Stimulated activated CD8-positive, alpha-beta memory T cell treated with anti-CD3 and anti-CD28 coated beads, Interleukin-4, amount 100 ng/mL, for 48 hours (primary cell): ENCODE results near the gene MNT.
"Not testable (repeated sequence)": the region's sequence is repeated elsewhere in the genome, so short reads cannot be mapped to it uniquely, and the experiment has no call there.

Experiments used
- DNase-seq: peaks from one replicate; pipeline ENCODE4 v3.0.0-alpha.2; 2020

Gene MNT

GRCh38 chr17:2400877-2401425, at the start of gene MNT:
TSS of gene MNT (minus strand) at chr17:2401060. CDS start at chr17:2400712, 348 bp downstream.
- DNase-seq, result peak; percentile 93

GRCh38 chr17:2450016-2450650, 49.3 kb upstream of the MNT start:
- DNase-seq, result no peak

- DNase-seq, result no peak
These were observed 48.6 kb upstream of the MNT start for GRCh38 chr17:2449486-2449885.

- not testable (repeated sequence) for DNase-seq
These were observed 46.6 kb upstream of the MNT start for GRCh38 chr17:2447479-2447878.

- no peak for DNase-seq
These were observed 44.8 kb upstream of the MNT start for GRCh38 chr17:2445638-2446037.

- no peak for DNase-seq
These were observed 43.5 kb upstream of the MNT start for GRCh38 chr17:2444382-2444781.

GRCh38 chr17:2442166-2442565, 41.3 kb upstream of the MNT start:
- DNase-seq, result no peak

- DNase-seq, result no peak
These were observed 40.1 kb upstream of the MNT start for GRCh38 chr17:2440930-2441329.

- not testable (repeated sequence) for DNase-seq
These were observed 39.1 kb upstream of the MNT start for GRCh38 chr17:2439997-2440396.

GRCh38 chr17:2438823-2439222, 38.0 kb upstream of the MNT start:
- no peak for DNase-seq

GRCh38 chr17:2436316-2436905, 35.6 kb upstream of the MNT start:
- DNase-seq, result no peak

GRCh38 chr17:2435862-2436261, 35.0 kb upstream of the MNT start:
- DNase-seq, result no peak

GRCh38 chr17:2435181-2435741, 34.4 kb upstream of the MNT start:
- no peak for DNase-seq

GRCh38 chr17:2433696-2434095, 32.8 kb upstream of the MNT start:
- DNase-seq, result no peak

- no peak for DNase-seq
These were observed 27.1 kb upstream of the MNT start for GRCh38 chr17:2427910-2428309.

GRCh38 chr17:2427215-2427614, 26.4 kb upstream of the MNT start:
- DNase-seq, result no peak

GRCh38 chr17:2423271-2423670, 22.4 kb upstream of the MNT start:
- no peak for DNase-seq

GRCh38 chr17:2421315-2422147, 20.7 kb upstream of the MNT start:
- no peak for DNase-seq

GRCh38 chr17:2420176-2420575, 19.3 kb upstream of the MNT start:
- DNase-seq, result no peak

GRCh38 chr17:2419486-2419885, 18.6 kb upstream of the MNT start:
- DNase-seq, result no peak

GRCh38 chr17:2418572-2418971, 17.7 kb upstream of the MNT start:
- DNase-seq, result no peak

- peak; percentile 97 for DNase-seq
These were observed 15.3 kb upstream of the MNT start for GRCh38 chr17:2416010-2416734.

- DNase-seq, result no peak
These were observed 14.2 kb upstream of the MNT start for GRCh38 chr17:2415081-2415480.
